Left lung (tissue), 10 donors: Measurements from ENCODE around the gene KCNAB3. TPM values are rescaled to one million over a fixed set of nuclear protein-coding genes. Genes with fewer than 3 reads are reported as not detected.

Experiments
- ATAC-seq: fragments of 200-7000 bp; cut with Tn5 transposase; one replicate; pipeline ENCODE4 v1.9.1; 2020; ENCODE audit warnings: moderate library complexity
- DNase-seq, 4 donors: peaks; one replicate each; pipeline ENCODE4 v3.0.0-alpha.2; 2013 to 2020
- H3K27ac ChIP-seq, 2 donors: fragments of 200-600 bp; sonication (generic) in 1 of 2; one replicate each; pipeline versions ENCODE4 v1.5.0 to v1.8.0; 2020 to 2021
- H3K27me3 ChIP-seq, 2 donors: fragments of 200-600 bp; sonication (generic) in 1 of 2; one replicate each; pipeline versions ENCODE4 v1.5.0 to v1.8.0; 2020 to 2021
- H3K36me3 ChIP-seq, 2 donors: fragments of 200-600 bp; sonication (generic) in 1 of 2; one replicate each; pipeline versions ENCODE4 v1.5.0 to v1.8.0; 2020 to 2021
- H3K4me1 ChIP-seq, 2 donors: fragments of 200-600 bp; one replicate each; pipeline ENCODE4 v1.8.0; 2021
- H3K4me3 ChIP-seq, 2 donors: fragments of 200-600 bp; sonication (generic) in 1 of 2; one replicate each; pipeline versions ENCODE4 v1.5.0 to v1.8.0; 2020 to 2021; ENCODE audit warnings: mild to moderate bottlenecking in 1 of 2
- H3K9me3 ChIP-seq, 2 donors: fragments of 200-600 bp; sonication (generic) in 1 of 2; one replicate each; pipeline versions ENCODE4 v1.5.0 to v1.8.0; 2020 to 2021
- intact Hi-C, 2 donors: fragments of 100-400 bp; cut with DNase I; formaldehyde crosslinking; loops; one replicate each; pipeline versions ENCODE4 v1.11.2 to v1.14.2; 2022
- polyA plus RNA-seq, 6 donors: library from polyadenylated mRNA; unstranded; fragments of 120-200 nt; gene quantifications; one replicate each; pipeline ENCODE4 v1.2.1, GENCODE V29; 2013; ENCODE audit not compliant: insufficient read length in 6 of 6
- total RNA-seq, 2 donors: library from RNA; stranded (reverse); fragmentation: NEBNext Ultra II Directional; extraction: Animal tissue kit (Norgen Biotek cat#: 25700); gene quantifications; one replicate each; pipeline ENCODE4 v1.2.1, GENCODE V29; 2021
- TF ChIP-seq, protein P1 (sequence below), 2 donors: fragments of 200-600 bp; sonication (generic) in 1 of 2; IDR thresholded peaks; one replicate each; pipeline versions ENCODE4 v1.5.0 to v1.8.0; 2021; ENCODE audit warnings: antibody characterized with exemption in 2 of 2
- donor health status: DM: no; HTN: yes; CAD: no.
- donor health status: DM: no; HTN: no; CAD: no.

KCNAB3 gene
- total and polyA plus RNA-seq, 8 donors, result 2.5 to 12.7 (median 11.1) TPM

DNA sequence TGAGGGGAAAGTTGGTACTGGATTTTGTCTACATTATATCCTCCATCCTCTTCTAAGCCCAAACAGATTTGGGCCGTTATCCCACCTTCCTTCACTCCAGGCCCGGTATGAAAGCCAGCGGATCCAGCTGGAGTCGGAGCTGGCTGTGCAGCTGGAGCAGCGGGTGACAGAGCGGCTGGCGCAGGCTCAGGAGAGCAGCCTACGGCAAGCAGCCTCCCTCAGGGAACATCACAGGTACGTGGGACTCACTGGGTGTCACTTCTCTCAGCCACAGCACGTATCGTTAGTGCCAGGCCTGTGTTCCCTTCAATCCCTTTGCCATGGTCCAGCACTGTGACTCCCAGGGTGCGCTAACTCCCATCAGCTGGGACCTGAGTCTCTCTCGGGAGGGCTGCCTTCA lies 13.6 kb upstream of the KCNAB3 start:
- no peak overlapping the region for H3K4me3 ChIP-seq
- TF ChIP-seq, protein P1, sequence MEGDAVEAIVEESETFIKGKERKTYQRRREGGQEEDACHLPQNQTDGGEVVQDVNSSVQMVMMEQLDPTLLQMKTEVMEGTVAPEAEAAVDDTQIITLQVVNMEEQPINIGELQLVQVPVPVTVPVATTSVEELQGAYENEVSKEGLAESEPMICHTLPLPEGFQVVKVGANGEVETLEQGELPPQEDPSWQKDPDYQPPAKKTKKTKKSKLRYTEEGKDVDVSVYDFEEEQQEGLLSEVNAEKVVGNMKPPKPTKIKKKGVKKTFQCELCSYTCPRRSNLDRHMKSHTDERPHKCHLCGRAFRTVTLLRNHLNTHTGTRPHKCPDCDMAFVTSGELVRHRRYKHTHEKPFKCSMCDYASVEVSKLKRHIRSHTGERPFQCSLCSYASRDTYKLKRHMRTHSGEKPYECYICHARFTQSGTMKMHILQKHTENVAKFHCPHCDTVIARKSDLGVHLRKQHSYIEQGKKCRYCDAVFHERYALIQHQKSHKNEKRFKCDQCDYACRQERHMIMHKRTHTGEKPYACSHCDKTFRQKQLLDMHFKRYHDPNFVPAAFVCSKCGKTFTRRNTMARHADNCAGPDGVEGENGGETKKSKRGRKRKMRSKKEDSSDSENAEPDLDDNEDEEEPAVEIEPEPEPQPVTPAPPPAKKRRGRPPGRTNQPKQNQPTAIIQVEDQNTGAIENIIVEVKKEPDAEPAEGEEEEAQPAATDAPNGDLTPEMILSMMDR (IDR thresholded peaks at IDR 0.05), result no peak
- H3K27me3 ChIP-seq, result no peaks in the 10 kb centered on the region
- no peak for DNase-seq
- H3K9me3 ChIP-seq, result no peaks in the 10 kb centered on the region
- ATAC-seq, result no peak
- H3K27ac ChIP-seq, result no peak overlapping the region
- peaks cover 0 to 96% of the 10 kb centered on the region in 2 donors for H3K36me3 ChIP-seq
- intact Hi-C loops, result no loop called here
- no peaks in the 10 kb centered on the region for H3K4me1 ChIP-seq

DNA sequence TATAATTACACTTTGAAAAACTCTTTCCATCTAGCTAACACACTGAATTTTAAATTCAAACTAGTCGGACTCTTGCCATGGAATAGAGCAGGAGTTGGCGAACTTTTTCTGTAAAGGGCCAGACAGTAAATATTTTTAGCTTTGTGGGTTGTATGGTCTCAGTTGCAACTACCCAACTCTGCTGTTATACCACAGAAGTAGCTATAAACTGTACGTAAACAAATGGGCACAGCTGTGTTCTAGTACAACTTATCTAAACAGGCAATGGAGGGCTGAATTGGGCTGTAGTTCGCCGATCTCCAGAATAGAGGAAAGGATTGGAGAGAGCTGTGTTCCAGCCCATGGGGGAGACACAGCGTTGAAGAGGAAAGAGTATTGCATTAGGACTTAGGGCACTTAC lies 11.1 kb upstream of the KCNAB3 start:
- Histone ChIP-seq H3K9me3 (no peaks in the 10 kb centered on the region), H3K27ac (no peak overlapping the region), H3K4me1 (no peaks in the 10 kb centered on the region), H3K27me3 (no peaks in the 10 kb centered on the region), H3K4me3 (no peak overlapping the region), H3K36me3 (peaks cover 0 to 97% of the 10 kb centered on the region in 2 donors)
- DNase-seq, result no peak
- ATAC-seq, result no peak
- intact Hi-C loops, result no loop called here
- TF ChIP-seq, protein P1 (IDR thresholded peaks at IDR 0.05), result no peak

- peaks cover 0 to 95% of the 10 kb centered on the region in 2 donors for H3K36me3 ChIP-seq
- TF ChIP-seq, protein P1 (IDR thresholded peaks at IDR 0.05), result no peak
Observed at GRCh38 chr17:7940034-7940433, 10.4 kb upstream of the KCNAB3 start.

DNA sequence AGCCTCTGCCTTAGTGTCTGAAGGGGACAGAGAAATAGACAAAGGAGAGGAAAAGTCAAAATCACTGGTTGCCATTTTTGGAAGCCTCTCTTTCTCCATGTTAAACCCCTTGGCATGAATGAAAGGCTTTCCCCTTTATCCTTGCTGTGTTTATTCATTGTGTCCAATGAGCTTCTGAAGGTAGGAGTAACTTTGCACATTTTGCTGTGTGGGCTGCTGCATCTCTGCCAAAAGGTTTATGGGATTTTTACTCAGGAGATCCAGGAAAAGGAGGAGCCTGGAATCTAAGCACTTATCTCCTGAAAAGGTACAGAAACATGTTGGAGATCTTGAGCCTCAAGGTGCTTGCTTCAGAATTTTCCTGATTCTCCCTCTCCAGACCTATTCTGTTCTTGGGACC lies 6.2 kb upstream of the KCNAB3 start:
- Histone ChIP-seq H3K9me3 (no peaks in the 10 kb centered on the region), H3K27me3 (no peaks in the 10 kb centered on the region), H3K4me1 (peaks cover 8 to 31% of the 10 kb centered on the region in 2 donors), H3K4me3 (no peak overlapping the region), H3K36me3 (peaks cover 0 to 64% of the 10 kb centered on the region in 2 donors), H3K27ac (no peak overlapping the region)
- intact Hi-C loops, result no loop called here
- DNase-seq (no peak), ATAC-seq (no peak)
- TF ChIP-seq, protein P1 (IDR thresholded peaks at IDR 0.05), result no peak

More at GRCh38 chr17:7940034-7940433, 10.4 kb upstream of the KCNAB3 start:
- intact Hi-C loops, result no loop called here
- no peak for DNase-seq
- H3K27me3 ChIP-seq, result no peaks in the 10 kb centered on the region
- H3K4me3 ChIP-seq, result no peak overlapping the region
- H3K4me1 ChIP-seq, result peaks cover 0 to 2% of the 10 kb centered on the region in 2 donors
- no peaks in the 10 kb centered on the region for H3K9me3 ChIP-seq
- no peak overlapping the region for H3K27ac ChIP-seq
- no peak for ATAC-seq

DNA sequence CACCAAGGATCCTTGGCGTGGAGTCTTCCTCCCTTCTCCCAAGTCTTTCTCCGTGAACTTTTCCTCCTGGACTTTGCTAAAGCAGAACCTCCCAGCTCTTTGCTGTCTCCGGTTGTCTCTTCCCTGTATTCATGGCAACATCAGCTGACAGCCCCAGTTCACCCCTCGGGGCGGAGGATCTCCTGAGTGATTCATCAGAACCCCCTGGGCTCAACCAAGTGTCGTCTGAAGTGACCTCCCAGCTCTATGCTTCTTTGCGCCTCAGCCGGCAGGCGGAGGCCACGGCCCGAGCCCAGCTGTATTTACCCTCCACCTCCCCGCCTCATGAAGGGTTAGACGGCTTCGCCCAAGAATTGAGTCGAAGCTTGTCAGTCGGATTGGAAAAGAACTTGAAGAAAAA lies 3.3 kb upstream of the KCNAB3 start:
- intact Hi-C loops, result no loop called here
- H3K4me3 ChIP-seq, result peak overlapping the region; percentile 77 to 79
- peak overlapping the region; percentile 65 to 91 for H3K27ac ChIP-seq
- TF ChIP-seq, protein P1 (IDR thresholded peaks at IDR 0.05), result no peak
- no peaks in the 10 kb centered on the region for H3K9me3 ChIP-seq
- H3K27me3 ChIP-seq, result no peaks in the 10 kb centered on the region
- peaks cover 0 to 48% of the 10 kb centered on the region in 2 donors for H3K36me3 ChIP-seq
- peaks cover 13 to 42% of the 10 kb centered on the region in 2 donors for H3K4me1 ChIP-seq
- ATAC-seq, result peak; percentile 60
- peak; percentile 24 to 85 (median 57) for DNase-seq
